GM13976 (cell line): ENCODE measurements around the gene BAZ2B.

Experiments
- DNase-seq: peaks from one replicate; pipeline ENCODE4 v3.0.0; 2012; ENCODE audit warnings: low spot score
- CTCF ChIP-seq: IDR thresholded peaks from 2 replicates; pipeline ENCODE4 v1.5.1; 2012; ENCODE audit warnings: borderline replicate concordance, mild to moderate bottlenecking; ENCODE audit not compliant: insufficient read depth; ENCODE audit errors: extremely low read depth, missing control alignments, control extremely low read depth
- in situ Hi-C: fragments of 300-500 bp; cut with MboI; formaldehyde crosslinking; loops from one replicate; pipeline ENCODE4 v1.12.0; 2022; ENCODE audit warnings: low sequenced_read_pairs, mixed read lengths, inconsistent platforms; ENCODE audit not compliant: unreplicated experiment

The BAZ2B gene

GRCh38 chr2:159609811-159610549 lies 6.4 kb downstream of the BAZ2B start:
- in situ Hi-C loops, result no loop called here
- TF ChIP-seq CTCF, result no peak
- no peak for DNase-seq

DNA sequence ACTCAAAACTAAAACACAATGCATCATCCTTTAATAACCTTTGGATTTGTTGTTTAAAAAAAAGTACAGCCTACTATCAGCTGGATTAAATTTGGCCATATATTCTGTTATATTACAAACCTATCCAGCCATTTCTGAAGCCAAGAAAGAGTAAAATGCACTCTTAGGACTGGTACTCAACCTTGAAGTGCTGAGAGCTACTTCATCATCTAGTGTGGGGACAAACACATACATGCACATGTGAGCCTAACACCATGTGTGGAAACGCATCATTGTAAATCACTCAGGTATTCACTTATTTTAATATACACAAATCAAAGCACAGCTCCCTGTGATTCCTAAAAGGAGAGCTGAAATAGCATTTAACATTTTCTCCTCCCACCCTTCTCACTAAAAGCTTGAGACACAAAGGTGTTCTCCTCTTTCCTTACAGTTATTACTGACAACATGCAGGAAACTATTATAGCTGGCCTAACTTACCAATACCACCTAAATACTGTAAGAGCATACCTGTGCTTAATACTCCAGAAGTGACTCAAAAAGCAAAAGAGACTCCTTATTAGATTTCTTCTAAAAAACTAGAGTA lies 7.5 kb downstream of the BAZ2B start:
- no peak for TF ChIP-seq CTCF
- no peak for DNase-seq
- in situ Hi-C loops, result no loop called here

DNA sequence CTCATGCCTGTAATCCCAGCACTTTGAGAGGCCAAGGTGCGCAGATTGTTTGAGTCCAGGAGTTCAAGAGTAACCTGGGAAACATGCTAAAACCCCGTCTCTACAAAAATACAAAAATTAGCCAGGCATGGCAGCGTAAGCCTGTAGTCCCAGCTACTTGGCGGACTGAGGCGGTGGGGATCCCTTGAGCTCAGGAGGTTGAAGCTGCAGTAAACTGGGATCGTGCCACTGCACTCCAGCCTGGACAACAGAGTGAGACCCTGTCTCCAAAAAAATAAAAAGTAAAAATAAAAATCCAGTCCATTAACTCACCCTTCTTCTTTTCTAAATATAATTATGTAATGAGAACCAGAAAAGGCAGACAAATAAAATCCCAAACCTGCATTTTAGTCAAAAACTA lies 8.2 kb downstream of the BAZ2B start:
- in situ Hi-C loops, result no loop called here
- no peak for TF ChIP-seq CTCF
- DNase-seq, result no peak

DNA sequence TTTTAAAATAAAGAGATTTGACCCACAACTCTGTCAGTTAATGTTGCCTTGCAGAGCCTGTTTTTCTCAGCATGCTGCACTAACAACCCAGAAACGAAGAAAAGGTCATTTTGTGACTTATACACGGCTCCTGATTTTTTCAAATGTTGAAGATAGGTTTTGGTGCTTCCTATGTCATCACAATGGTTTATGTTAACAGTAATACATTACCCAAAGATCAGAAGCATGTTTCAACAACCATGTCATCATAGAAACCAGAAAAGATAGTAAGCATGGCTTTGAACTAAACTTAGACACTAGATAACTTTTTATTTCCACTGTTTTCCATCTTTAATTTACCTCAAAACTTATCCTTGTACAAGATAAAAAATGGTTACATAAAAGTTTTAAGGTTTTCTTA lies 10.1 kb downstream of the BAZ2B start:
- no peak for DNase-seq
- TF ChIP-seq CTCF, result no peak
- in situ Hi-C loops, result no loop called here

GRCh38 chr2:159605441-159606178 lies 10.7 kb downstream of the BAZ2B start:
- in situ Hi-C loops, result no loop called here
- TF ChIP-seq CTCF, result no peak
- DNase-seq, result no peak

DNA sequence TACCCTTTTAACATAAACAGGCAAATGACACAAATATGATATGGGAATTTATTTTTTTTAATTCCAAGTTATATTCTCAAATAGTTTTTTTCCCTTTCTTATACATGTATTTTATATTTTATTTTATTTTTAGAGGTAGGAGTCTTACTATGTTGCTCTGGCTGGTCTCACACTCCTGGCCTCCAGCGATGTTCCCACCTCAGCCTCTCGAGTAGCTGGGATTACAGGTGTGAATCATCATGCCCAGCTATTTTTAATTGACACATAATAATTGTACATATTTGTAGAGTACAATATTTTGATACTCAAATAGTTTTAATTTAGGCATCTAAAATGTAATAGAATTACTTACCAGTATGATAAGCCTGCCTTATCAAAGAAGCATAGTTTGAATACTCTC lies 12.2 kb downstream of the BAZ2B start:
- in situ Hi-C loops, result no loop called here
- DNase-seq, result no peak
- TF ChIP-seq CTCF, result no peak
